ENCODE measurements around the gene MAP3K10.
"Not testable (repeated sequence)": the region's sequence is repeated elsewhere in the genome, so short reads cannot be mapped to it uniquely, and the experiment has no call there.

Gene MAP3K10

GRCh38 chr19:40190891-40191835 lies at the start of gene MAP3K10:
Gene MAP3K10 (plus strand): TSS chr19:40191426. CDS start chr19:40192032, 606 bp downstream.
- peak; percentile 49 for DNase-seq (ENCODE audit: low spot score)

GRCh38 chr19:40141551-40141950 lies 49.7 kb upstream of the MAP3K10 start:
- DNase-seq (ENCODE audit: low spot score): no peak

GRCh38 chr19:40143612-40144011 lies 47.6 kb upstream of the MAP3K10 start:
- no peak for DNase-seq (ENCODE audit: low spot score)

GRCh38 chr19:40144151-40144550 lies 47.1 kb upstream of the MAP3K10 start:
- no peak for DNase-seq (ENCODE audit: low spot score)

- no peak for DNase-seq (ENCODE audit: low spot score)
Measured at GRCh38 chr19:40144947-40145748, 46.1 kb upstream of the MAP3K10 start.

GRCh38 chr19:40145749-40146029 lies 45.5 kb upstream of the MAP3K10 start:
- DNase-seq (ENCODE audit: low spot score): not testable (repeated sequence)

- DNase-seq (ENCODE audit: low spot score): no peak
Measured at GRCh38 chr19:40147338-40147692, 43.9 kb upstream of the MAP3K10 start.

GRCh38 chr19:40147693-40148347 lies 43.4 kb upstream of the MAP3K10 start:
- DNase-seq (ENCODE audit: low spot score): peak; percentile 81

GRCh38 chr19:40149501-40149900 lies 41.7 kb upstream of the MAP3K10 start:
- no peak for DNase-seq (ENCODE audit: low spot score)

GRCh38 chr19:40150170-40150569 lies 41.1 kb upstream of the MAP3K10 start:
- no peak for DNase-seq (ENCODE audit: low spot score)

- no peak for DNase-seq (ENCODE audit: low spot score)
Measured at GRCh38 chr19:40154121-40154680, 37.0 kb upstream of the MAP3K10 start.

GRCh38 chr19:40155749-40156265 lies 35.4 kb upstream of the MAP3K10 start:
- DNase-seq (ENCODE audit: low spot score): peak; percentile 29

- DNase-seq (ENCODE audit: low spot score): no peak
Measured at GRCh38 chr19:40157059-40157458, 34.2 kb upstream of the MAP3K10 start.

- DNase-seq (ENCODE audit: low spot score): no peak
Measured at GRCh38 chr19:40159744-40160143, 31.5 kb upstream of the MAP3K10 start.

GRCh38 chr19:40162104-40162503 lies 29.1 kb upstream of the MAP3K10 start:
- DNase-seq (ENCODE audit: low spot score): no peak

- DNase-seq (ENCODE audit: low spot score): no peak
Measured at GRCh38 chr19:40163541-40164129, 27.6 kb upstream of the MAP3K10 start.

- DNase-seq (ENCODE audit: low spot score): peak; percentile 51
Measured at GRCh38 chr19:40165362-40165937, 25.8 kb upstream of the MAP3K10 start.

- not testable (repeated sequence) for DNase-seq (ENCODE audit: low spot score)
Measured at GRCh38 chr19:40169482-40170302, 21.5 kb upstream of the MAP3K10 start.

GRCh38 chr19:40170303-40170989 lies 20.8 kb upstream of the MAP3K10 start:
- DNase-seq (ENCODE audit: low spot score): not testable (repeated sequence)

GRCh38 chr19:40171293-40171692 lies 19.9 kb upstream of the MAP3K10 start:
- not testable (repeated sequence) for DNase-seq (ENCODE audit: low spot score)
